ENCODE results near the gene PBX2.
"Not testable (repeated sequence)": the region's sequence is repeated elsewhere in the genome, so short reads cannot be mapped to it uniquely, and the experiment has no call there.

Gene PBX2, protein sequence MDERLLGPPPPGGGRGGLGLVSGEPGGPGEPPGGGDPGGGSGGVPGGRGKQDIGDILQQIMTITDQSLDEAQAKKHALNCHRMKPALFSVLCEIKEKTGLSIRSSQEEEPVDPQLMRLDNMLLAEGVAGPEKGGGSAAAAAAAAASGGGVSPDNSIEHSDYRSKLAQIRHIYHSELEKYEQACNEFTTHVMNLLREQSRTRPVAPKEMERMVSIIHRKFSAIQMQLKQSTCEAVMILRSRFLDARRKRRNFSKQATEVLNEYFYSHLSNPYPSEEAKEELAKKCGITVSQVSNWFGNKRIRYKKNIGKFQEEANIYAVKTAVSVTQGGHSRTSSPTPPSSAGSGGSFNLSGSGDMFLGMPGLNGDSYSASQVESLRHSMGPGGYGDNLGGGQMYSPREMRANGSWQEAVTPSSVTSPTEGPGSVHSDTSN

DNA sequence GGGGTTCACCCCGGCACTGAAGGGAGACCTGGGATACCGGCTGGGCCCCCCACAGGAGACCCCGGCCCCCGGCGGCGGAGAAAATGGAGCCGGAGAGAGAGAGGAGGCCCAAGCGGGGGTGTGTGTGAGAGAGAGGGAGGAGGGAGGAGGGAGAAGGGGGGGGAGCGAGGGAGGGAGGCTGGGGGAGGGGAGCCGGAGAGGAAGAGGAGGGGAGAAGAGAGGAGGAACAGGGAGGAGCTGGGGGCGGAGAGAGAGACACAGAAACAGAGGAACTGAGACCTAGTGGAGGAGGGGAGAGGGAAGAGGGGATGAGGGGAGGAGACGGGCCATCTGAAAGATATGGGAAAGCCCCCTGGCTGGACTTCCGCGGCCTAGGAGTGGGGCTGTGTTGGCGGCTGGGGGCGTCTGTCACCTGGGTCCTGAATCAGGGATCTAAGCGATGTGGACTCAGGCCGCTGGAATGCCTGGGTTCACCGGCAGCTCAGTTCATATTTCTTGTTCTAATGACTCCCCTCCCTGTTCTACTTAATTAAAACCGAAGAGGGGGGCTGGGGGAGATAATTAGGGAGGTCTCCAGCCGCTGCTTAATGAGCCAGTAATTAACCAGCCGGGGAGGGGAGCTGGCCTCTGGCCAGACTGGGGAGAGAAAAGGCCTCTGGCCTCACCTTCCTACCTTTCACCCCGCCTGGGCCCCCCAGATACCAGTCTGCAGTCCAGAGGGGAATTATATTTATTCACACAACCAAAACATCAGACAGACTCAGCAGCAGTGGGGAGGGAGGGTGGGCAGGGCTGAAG lies at the start of gene PBX2:
Gene PBX2, minus strand, starts transcription at position 149 of the 798 bp plus-strand sequence. CDS start 287 bp downstream, outside the sequence.
- peak; percentile 71 to 78 for DNase-seq (ENCODE audit: low read depth in 2 of 2)

DNA sequence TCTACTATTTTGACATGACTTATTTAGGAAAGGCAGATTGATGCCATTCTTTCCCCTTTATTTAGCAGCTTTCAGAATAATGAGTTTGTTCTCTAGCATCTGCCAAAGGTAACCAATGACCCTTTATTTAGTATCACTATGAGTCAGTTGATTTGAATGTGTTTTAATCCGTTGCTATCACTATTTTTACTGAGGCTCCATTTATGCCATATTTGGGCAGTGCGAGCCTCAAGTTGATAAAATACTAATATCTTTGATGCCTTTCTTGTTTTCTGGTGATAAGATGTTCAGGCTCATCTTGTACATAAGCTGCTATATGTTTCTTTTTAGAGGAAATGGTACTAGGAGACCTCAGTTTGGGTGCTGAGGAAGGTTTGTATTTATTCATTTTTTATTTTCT lies 49.5 kb upstream of the PBX2 start:
- no peak for DNase-seq (ENCODE audit: low read depth in 2 of 2)

DNA sequence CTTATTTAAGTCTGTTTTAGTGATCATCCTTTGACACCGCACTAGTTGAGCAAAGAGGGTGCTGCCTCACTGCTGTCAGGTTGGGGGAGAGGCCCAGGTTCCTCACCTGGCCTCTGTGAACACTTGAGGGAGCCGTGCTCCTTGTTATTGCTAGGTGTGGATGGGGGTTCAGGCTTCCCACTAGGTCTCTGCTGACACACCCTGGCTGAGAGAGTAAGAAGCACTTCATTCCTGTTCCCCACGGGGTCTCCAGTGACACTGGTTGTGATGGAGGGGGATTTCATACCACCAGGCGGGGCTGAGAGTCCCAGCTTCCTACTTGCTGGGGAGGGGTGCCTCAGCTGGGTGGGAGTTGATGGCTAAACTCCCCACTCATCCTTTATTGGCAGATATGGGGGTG lies 44.9 kb upstream of the PBX2 start:
- no peak for DNase-seq (ENCODE audit: low read depth in 2 of 2)

DNA sequence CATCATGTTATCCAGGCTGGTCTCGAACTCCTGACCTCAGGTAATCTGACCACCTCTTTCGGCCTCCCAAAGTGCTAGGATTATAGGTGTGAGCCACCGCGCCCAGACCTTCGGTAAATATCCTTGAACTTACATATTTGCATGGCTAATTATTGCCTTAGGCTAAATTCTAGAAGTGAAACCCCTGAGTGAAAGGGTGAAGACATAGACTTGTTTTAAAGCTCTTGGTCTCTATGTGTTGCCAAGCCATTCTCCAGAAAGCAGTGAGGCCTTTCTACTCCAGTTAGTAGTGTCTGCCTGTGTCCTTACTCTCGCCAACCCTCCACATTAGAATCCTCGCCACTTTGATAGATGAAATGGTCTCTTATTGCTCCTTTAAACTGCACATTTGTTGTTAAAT lies 36.4 kb upstream of the PBX2 start:
- no peak for DNase-seq (ENCODE audit: low read depth in 2 of 2)

DNA sequence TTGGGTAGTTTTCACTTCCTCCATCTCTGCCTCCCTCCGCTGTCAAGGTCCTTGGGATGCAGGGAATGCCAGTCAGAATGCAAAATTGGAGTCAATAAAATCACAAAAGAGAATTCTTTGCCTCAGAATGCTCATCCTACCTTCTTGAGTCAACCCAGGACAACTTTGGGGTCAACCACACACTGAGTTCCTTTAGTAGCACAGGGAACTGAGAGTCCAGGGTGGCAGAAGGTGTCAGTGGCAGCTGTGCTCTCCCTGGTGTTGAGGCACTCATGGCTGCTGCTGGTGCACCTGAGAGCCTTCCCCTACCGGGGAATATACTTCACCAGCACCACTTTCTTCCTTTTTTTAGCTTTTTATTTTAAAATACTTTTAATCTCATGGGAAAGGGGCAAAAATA lies 34.7 kb upstream of the PBX2 start:
- DNase-seq (ENCODE audit: low read depth in 2 of 2): no peak

DNA sequence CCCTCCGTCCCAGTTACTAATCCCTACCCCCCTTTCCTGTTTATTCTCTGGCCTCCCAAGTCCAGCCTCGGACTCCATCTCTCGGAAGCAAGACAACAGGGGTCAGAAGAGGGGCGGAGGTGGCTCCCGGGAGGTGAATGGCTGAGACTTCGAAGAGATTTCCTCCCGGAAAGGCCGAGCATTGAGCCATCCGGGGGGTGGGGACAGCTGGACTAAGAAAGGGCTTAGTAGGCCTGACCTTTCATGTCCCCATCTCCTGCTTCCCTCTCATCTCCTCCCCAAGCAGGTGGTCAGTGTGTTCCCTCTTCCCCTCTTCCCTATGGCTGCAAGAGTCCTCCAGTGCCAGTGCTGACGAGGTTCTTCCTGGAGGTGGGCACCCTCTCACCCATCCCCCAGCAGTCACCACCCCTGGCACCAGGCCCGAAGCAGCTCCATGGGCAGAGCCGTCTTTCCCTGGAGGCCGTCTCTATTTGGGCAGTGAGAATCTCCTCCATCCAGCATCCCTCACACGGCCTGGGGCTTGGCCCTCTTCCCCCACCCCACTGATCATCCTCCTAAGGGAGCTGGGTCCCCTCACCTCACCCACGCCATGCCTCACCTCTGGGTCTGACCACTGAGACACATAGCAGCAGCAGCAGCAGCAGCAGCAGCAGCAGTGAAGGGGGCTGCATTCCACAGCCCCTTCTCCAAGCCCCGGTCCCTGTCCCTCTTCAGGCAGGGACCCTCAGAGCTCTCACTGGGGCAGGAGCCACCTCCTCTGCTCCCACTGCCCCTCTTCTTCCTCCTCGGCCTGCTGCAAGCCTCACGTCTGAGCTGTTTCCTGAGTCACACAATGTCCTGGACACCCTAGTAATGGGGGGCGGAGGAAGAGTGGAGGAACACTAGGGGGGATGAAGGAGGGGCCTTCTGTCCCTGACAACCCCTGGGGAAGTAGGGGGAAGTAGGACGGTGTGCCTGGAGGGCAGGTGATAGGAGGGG lies 33.5 kb upstream of the PBX2 start, which contains the start of gene NOTCH4:
Gene NOTCH4, minus strand, starts transcription at position 810 of the 978 bp plus-strand sequence. Its CDS starts 139 bp downstream, at position 671.
- DNase-seq (ENCODE audit: low read depth in 2 of 2): no peak

DNA sequence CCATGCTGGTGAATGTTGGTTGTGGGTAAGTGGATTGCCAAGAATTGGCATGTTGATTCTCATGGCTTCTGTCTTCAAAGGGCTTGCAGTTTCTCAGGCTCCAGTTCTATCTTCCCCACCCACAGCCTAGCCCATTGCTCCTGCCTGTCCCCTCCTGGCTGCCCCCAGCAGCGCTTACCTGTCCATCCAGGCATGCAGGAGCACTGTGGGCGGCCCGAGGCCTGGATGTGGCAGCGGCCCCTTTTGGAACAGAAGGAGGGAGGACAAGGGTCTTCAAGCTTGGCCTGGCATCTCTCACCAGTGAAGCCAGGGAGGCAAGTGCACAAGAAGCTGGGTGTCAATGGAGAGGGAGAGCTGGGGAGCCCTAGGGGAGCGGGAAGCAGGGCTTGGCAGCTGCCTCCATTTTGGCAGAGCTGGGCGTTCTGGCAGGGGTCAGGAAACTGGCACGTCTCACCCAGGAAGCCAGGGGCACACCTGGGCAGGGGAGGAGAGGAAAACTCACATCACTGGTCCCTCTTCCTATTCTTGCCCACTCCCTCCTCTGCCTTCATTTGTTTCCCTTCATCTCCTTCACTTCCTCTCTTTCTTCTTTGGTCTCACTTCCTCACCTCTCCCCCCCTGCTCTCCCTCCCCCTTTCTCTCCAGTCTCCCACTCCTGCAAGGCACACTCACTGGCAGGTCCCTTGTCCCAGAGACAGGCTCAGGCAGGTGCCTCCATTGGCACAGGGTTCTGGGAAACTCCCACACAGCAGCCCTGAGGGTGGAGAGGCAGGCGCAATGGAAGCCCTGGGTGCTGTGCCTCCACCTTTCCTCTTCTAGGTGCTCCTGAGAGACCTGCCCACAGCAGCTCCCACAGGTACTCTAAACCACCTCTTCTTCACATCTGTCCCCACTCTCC lies 32.6 kb upstream of the PBX2 start:
- DNase-seq (ENCODE audit: low read depth in 2 of 2): no peak

DNA sequence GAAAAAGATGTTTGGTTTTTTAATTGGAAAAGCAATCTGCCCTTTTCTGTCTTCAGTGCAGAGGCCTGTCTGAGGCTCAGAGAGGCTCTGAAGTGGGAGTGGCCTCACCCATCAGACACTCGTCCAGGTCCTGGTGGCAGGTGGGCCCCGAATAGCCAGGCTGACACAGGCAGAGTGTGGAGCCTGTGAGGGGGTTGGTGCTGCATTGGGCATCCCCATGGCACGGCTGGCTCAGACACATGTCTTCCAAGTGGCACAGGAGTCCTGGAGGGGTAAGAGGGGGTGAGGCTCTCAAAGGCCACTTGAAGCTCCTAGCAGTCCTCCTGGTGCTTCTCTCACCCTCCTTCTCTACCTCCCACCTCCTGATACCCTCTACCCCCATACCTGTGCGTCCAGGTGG lies 30.0 kb upstream of the PBX2 start:
- no peak for DNase-seq (ENCODE audit: low read depth in 2 of 2)

DNA sequence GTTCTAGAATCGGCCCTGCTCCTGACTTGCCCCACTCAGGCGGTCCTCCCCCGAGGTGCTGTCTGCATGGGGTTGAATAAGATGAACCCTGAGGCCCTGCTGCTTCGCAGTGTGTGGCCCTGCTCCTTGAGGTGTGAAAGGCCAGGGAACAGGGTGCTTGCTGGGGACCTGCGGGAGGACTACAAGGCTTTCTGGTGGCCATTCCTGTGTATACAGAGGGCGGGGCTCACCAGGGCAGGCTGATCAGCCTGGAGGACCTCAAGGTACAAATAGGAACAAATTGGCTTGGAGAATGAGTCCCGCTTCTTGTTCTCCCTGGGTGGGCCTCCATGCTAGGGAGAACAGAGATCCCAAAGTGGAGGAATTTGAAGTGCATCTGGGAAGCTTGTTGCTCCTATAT lies 28.2 kb upstream of the PBX2 start:
- DNase-seq (ENCODE audit: low read depth in 2 of 2): no peak

DNA sequence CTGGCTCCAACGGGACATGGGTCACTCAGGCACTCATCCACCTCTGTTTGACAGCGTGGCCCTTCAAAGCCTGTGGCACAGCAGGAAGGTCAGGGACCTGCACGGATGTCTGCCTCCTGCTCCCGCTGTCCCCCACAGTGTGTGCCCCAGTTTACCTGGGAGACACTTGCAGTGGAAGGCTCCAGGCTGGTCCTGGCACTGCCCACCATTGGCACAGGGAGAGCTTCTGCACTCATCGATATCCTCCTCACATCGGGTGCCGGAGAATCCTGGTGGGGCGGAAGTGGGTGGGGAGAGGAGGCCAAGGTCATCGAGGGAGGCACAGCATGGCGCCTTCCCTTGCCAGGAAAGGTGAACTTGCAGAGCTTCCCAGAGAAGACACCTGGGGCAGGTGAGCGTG lies 27.0 kb upstream of the PBX2 start:
- no peak for DNase-seq (ENCODE audit: low read depth in 2 of 2)

DNA sequence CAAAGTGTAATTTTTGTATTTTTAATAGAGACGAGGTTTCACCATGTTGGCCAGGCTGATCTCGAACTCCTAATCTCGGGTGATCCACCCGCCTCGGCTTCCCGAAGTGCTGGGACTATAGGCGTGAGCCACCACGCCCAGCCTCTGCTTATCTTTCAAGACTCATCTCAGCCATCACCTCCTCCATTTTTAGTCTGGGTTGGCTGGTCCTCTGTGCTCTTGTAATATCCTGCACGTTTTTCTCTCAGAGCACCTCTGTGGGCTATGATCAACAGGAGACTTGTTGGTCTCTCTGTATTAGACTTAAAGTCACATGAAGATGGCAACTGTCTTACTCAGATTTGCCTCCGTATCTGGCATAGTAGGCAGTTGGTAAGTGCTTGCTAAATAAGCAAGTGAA lies 26.3 kb upstream of the PBX2 start:
- no peak for DNase-seq (ENCODE audit: low read depth in 2 of 2)

DNA sequence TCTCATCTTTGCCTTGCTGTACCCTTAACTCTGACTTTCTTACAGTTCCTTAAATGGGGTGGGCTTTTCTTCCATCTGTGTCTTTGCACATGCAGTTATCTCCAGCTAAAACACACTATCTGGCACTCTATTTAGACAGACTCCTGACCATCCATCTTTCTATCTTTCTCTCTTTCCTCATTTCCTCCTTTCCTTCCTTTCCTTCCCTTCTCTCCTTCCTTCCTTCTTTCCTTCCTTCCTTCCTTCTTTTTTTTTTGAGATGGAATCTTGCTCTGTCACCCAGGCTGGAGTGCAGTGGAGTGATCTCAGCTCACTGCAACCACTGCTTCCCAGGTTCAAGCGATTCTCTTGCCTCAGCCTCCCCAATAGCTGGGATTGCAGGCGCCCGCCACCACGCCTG lies 25.6 kb upstream of the PBX2 start:
- no peak for DNase-seq (ENCODE audit: low read depth in 2 of 2)

DNA sequence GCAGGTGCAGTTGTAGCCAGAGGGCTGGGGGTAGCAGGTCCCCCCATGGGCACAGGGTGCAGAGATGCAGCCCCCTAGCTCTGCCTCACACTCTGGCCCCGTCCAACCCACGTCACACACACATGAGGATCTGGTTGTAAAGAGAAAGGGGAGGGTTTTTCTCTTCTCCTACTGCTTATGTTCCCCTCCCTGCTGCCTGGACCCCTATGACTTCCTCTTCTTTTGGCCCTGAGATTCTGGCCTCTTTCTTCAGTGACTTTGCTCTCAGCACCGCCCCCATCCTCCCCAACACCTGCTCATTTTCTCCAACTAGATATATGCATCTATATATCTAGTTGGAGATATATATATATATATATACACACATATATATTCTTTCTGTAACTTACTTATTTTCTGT lies 24.1 kb upstream of the PBX2 start:
- DNase-seq (ENCODE audit: low read depth in 2 of 2): no peak

DNA sequence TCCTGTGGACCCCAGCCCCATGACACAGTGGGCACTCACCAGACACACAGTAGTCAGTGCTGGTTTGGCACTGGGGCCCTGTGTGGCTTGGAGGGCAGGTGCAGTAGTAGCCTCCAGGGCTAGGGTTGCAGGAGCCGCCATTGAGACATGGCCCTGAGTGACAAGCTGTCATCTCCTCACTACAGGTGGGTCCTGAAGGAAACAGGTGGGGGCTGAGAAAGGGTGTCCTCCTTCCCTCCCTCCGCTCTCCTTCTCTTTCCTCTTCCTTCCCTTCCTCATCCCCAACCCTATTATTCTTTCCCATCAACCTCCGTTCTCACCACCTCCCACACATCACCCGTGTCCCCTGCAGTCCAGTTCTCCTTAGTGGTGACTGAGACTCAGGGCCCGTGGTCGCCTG lies 23.6 kb upstream of the PBX2 start:
- no peak for DNase-seq (ENCODE audit: low read depth in 2 of 2)

DNA sequence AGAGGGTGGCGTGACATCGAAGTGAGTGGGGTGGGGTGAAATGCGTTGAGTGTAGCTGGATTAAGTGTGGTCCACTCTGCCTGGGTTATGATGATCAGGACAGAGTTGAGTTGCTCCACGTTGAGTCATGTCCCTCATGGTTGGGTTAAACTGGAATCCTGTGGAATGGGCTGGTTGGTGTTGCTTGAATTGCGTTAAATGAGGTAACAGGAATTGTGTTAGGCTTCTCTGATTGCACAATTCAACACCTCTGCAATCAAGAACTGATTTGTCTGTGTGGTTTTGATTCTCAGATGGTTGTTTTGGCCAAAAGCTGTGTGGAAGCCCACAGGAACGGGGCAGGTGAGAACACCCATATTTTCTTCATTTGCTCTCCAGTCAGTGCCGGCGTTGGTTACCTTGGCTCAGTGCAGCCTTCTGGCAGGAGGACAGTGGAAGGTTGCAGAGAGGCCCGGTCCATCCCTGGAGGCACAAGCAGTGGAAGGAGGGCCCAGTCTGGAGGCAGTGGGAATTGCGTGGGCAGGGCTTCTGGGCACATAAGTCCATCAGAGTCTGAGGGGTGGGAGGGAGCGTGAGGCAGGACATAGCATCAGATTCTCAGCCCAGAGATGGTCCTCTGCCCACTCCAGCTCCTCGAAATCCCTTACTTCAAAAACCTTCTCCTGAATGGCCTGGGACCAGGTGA lies 22.2 kb upstream of the PBX2 start:
- DNase-seq (ENCODE audit: low read depth in 2 of 2): no peak

DNA sequence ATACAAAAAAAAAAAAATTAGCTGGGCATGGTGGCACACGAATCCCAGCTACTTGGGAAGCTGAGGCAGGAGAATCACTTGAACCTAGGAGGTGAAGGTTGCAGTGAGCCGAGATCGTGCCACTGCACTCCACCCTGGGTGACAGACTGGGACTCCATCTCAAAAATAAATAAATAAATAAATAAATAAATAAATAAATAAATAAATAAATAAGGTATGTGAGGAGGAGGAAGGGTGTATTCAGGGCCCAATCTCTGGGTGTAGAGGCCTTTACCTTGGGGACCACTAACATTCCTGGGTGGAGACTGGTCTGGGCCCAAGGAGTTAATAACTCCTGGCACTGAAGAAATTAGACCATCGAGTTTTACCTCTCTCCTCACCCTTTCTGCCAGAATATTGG lies 21.4 kb upstream of the PBX2 start:
- DNase-seq (ENCODE audit: low read depth in 2 of 2): not testable (repeated sequence)

DNA sequence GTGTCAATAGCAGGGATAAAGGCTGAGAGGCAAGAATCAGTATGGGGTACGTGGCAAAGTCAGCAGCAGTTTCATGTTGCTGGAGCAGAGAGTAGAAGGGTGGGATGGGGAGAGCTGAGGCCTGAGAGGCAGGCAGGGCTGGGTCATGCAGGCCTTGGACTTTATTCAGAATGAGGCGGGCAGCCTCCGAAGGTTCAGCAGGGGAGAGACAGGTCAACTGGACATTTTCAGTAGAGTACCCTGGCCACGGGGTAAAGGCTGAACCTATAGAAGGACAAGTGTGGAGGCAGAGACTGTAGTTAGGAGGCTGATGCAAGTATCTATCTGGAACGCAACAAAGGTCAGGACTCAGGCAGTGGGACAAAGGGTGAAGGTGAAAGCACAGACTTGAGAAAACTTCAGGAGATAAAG lies 20.2 kb upstream of the PBX2 start:
- no peak for DNase-seq (ENCODE audit: low read depth in 2 of 2)

DNA sequence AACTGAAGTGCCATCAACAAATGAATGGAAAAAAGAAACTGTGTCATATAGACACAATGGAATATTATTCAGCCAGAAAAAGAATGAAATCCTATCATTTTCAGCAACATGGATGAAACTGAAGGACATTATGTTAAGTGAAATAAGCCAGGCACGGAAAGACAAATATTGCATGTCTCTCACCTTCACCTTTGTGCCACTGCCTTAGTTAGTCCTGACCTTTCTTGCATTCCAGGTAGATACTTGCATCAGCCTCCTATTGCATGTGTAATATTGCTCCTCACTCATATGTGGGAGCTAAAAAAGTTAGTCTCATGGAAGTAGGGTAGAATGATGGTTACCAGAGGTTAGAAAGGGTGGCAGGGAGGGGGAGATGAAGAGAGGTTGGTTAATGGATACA lies 19.0 kb upstream of the PBX2 start:
- no peak for DNase-seq (ENCODE audit: low read depth in 2 of 2)

DNA sequence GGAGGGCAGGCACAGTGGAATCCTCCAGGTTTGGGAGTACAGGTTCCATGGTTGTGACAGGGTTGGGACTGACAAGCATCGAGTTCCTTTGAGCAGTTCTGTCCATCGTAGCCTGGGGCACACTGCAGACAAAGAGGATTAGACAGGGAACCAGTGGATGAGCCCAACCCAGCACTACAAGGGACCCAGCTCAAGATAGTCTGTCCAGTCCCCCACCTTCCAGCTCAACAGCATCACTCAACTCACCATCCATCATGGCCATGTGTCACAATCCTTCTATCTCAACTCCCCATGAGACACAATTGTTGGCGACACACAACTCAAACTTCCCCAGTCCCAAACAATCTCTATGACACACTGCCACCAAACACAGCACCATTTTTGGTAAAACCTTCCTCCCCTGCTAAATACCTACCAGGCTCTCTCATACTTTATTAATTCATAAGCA lies 14.3 kb upstream of the PBX2 start:
- no peak for DNase-seq (ENCODE audit: low read depth in 2 of 2)
